Activated CD8-positive, alpha-beta T cell treated with anti-CD3 and anti-CD28 coated beads for 36 hours (primary cell): ENCODE data around the gene GATA6. TPM values are rescaled to one million over a fixed set of nuclear protein-coding genes. Genes with fewer than 3 reads are reported as not detected.

Source experiments
- ATAC-seq: fragments of 200-7000 bp; cut with Tn5 transposase; one replicate; pipeline ENCODE4 v1.10.0; 2021; ENCODE audit warnings: mild to moderate bottlenecking, moderate library complexity
- CTCF ChIA-PET: fragments of 350-600 bp; sonication (Branson Sonifier 250); formaldehyde crosslinking; loops from one replicate; lab custom pipeline; 2021; ENCODE audit warnings: antibody characterized with exemption; lab: Charles Lee
- POLR2A ChIA-PET: fragments of 350-600 bp; sonication (Branson Sonifier 250); formaldehyde crosslinking; loops from one replicate; lab custom pipeline; 2021; ENCODE audit warnings: antibody characterized with exemption; lab: Charles Lee
- DNase-seq: peaks from one replicate; pipeline ENCODE4 v3.0.0-alpha.2; 2020
- H3K27ac Mint-ChIP-seq: one replicate; pipeline ENCODE4 v1.8.0; 2021; ENCODE audit warnings: mild to moderate bottlenecking, mixed read lengths
- H3K27me3 Mint-ChIP-seq: one replicate; pipeline ENCODE4 v1.8.0; 2021; ENCODE audit warnings: mixed read lengths
- H3K36me3 Mint-ChIP-seq: one replicate; pipeline ENCODE4 v1.8.0; 2021; ENCODE audit warnings: low read depth, mixed read lengths
- H3K4me1 Mint-ChIP-seq: one replicate; pipeline ENCODE4 v1.8.0; 2021; ENCODE audit warnings: low read depth, mixed read lengths
- H3K4me3 Mint-ChIP-seq: one replicate; pipeline ENCODE4 v1.8.0; 2021; ENCODE audit warnings: mild to moderate bottlenecking, moderate library complexity, mixed read lengths
- H3K9me3 Mint-ChIP-seq: one replicate; pipeline ENCODE4 v1.8.0; 2021; ENCODE audit warnings: mixed read lengths
- CTCF ChIP-seq: fragments of 200-600 bp; IDR thresholded peaks from one replicate; pipeline ENCODE4 v1.8.0; 2022; ENCODE audit warnings: antibody characterized with exemption, mild to moderate bottlenecking
- intact Hi-C: fragments of 100-400 bp; cut with micrococcal nuclease; formaldehyde crosslinking; loops from one replicate; pipeline ENCODE4 v1.10.0; 2022
- total RNA-seq, 2 experiments: library from RNA; stranded (reverse); gene quantifications; one replicate each; pipeline ENCODE4 v1.2.3, GENCODE V29; 2021

Gene GATA6
- total RNA-seq, 2 experiments from 2014 or later: not detected

DNA sequence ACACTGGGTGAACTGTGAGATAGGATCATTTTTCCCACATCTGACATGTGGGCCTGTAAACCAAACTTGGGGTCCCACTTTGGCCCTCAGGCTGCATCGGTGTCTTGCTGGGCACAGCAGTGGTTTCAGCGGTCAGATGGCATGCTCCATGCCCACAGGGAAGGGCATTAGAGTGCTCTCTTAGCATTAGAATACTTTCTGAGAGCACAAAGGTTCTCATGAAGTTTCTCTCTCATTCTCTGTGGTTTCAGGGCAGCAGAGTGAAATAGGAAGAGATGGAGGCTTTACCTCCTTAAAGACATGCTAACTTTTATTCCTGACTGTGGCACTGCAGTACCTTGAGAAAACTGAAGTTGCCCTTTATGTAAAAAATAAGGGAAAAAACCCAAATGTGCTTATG, 36.6 kb upstream of the GATA6 start:
- H3K9me3 Mint-ChIP-seq: no peaks in the 10 kb centered on the region
- DNase-seq: no peak
- ATAC-seq: no peak
- POLR2A ChIA-PET: no interaction called here
- TF ChIP-seq CTCF: no peak
- no peak overlapping the region for H3K4me3 Mint-ChIP-seq
- no peaks in the 10 kb centered on the region for H3K4me1 Mint-ChIP-seq
- peaks cover 2% of the 10 kb centered on the region for H3K27me3 Mint-ChIP-seq
- no peak overlapping the region for H3K27ac Mint-ChIP-seq
- H3K36me3 Mint-ChIP-seq: no peaks in the 10 kb centered on the region
- CTCF ChIA-PET: no interaction called here
- intact Hi-C loops: no loop called here

- Mint-ChIP-seq H3K4me1 (no peaks in the 10 kb centered on the region), H3K27ac (no peak overlapping the region), H3K27me3 (no peaks in the 10 kb centered on the region), H3K9me3 (no peaks in the 10 kb centered on the region), H3K36me3 (no peaks in the 10 kb centered on the region), H3K4me3 (no peak overlapping the region)
- ChIA-PET POLR2A (no interaction called here), CTCF (no interaction called here)
- TF ChIP-seq CTCF: no peak
- intact Hi-C loops: no loop called here
- ATAC-seq (no peak), DNase-seq (no peak)
Observed at GRCh38 chr18:22136395-22136794, 33.0 kb upstream of the GATA6 start.

GRCh38 chr18:22141211-22141610, 28.2 kb upstream of the GATA6 start:
- no peak for TF ChIP-seq CTCF
- POLR2A ChIA-PET: no interaction called here
- Mint-ChIP-seq H3K4me3 (no peak overlapping the region), H3K27ac (no peak overlapping the region), H3K4me1 (no peaks in the 10 kb centered on the region), H3K27me3 (no peaks in the 10 kb centered on the region), H3K36me3 (no peaks in the 10 kb centered on the region), H3K9me3 (no peaks in the 10 kb centered on the region)
- ATAC-seq (no peak), DNase-seq (no peak)
- intact Hi-C loops: no loop called here
- CTCF ChIA-PET: no interaction called here

GRCh38 chr18:22143347-22144340, 25.7 kb upstream of the GATA6 start:
- no peak for TF ChIP-seq CTCF
- H3K4me3 Mint-ChIP-seq: no peak overlapping the region
- DNase-seq (no peak), ATAC-seq (no peak)
- H3K27ac Mint-ChIP-seq: no peak overlapping the region
- no peaks in the 10 kb centered on the region for H3K4me1 Mint-ChIP-seq
- POLR2A ChIA-PET: no interaction called here
- intact Hi-C loops: no loop called here
- no peaks in the 10 kb centered on the region for H3K9me3 Mint-ChIP-seq
- H3K27me3 Mint-ChIP-seq: no peaks in the 10 kb centered on the region
- H3K36me3 Mint-ChIP-seq: no peaks in the 10 kb centered on the region
- CTCF ChIA-PET: no interaction called here

GRCh38 chr18:22145160-22145559, 24.2 kb upstream of the GATA6 start:
- Mint-ChIP-seq H3K27me3 (peaks cover 1% of the 10 kb centered on the region), H3K4me1 (no peaks in the 10 kb centered on the region), H3K4me3 (no peak overlapping the region), H3K27ac (no peak overlapping the region), H3K9me3 (no peaks in the 10 kb centered on the region), H3K36me3 (no peaks in the 10 kb centered on the region)
- TF ChIP-seq CTCF: no peak
- no peak for ATAC-seq
- DNase-seq: no peak
- ChIA-PET CTCF (no interaction called here), POLR2A (no interaction called here)
- intact Hi-C loops: no loop called here
